Esophagus squamous epithelium (tissue), 5 donors: ENCODE measurements around the gene MVB12B. TPM values are rescaled to one million over a fixed set of nuclear protein-coding genes. Genes with fewer than 3 reads are reported as not detected.

Source experiments
- DNase-seq: peaks from one replicate; lab custom pipeline; 2025; lab: John Stamatoyannopoulos, UW
- H3K27ac ChIP-seq, 4 donors: fragments of 200-600 bp; sonication (generic); one replicate each; pipeline ENCODE4 v1.5.1; 2016 to 2019; ENCODE audit warnings: mild to moderate bottlenecking in 1 of 4
- H3K27me3 ChIP-seq, 4 donors: fragments of 200-600 bp; sonication (generic); 1 replicate in 3 of 4; 2 replicates in 1 of 4; pipeline versions ENCODE4 v1.5.1 to v1.6.0; 2017 to 2021; ENCODE audit warnings: antibody characterized with exemption in 1 of 4
- H3K36me3 ChIP-seq, 3 donors: fragments of 200-600 bp; sonication (generic); one replicate each; pipeline ENCODE4 v1.5.1; 2016 to 2019
- H3K4me1 ChIP-seq, 3 donors: fragments of 200-600 bp; sonication (generic); one replicate each; pipeline ENCODE4 v1.5.1; 2017 to 2019
- H3K4me3 ChIP-seq, 4 donors: fragments of 200-600 bp; sonication (generic); 1 replicate in 3 of 4; 2 replicates in 1 of 4; pipeline ENCODE4 v1.5.1; 2016 to 2019; ENCODE audit warnings: mild to moderate bottlenecking in 2 of 4, moderate library complexity in 1 of 4
- H3K9me3 ChIP-seq, 3 donors: fragments of 200-600 bp; sonication (generic); one replicate each; pipeline ENCODE4 v1.5.1; 2016 to 2019
- CTCF ChIP-seq, 6 experiments: fragments of 450-650 bp in 4 of 6; fragments of 200-600 bp in 2 of 6; sonication (generic) in 2 of 6; IDR thresholded peaks; one replicate each; pipeline ENCODE4 v1.5.1; 2016 to 2019; ENCODE audit warnings: antibody characterized with exemption in 6 of 6, mild to moderate bottlenecking in 4 of 6, moderate library complexity in 4 of 6
- POLR2A ChIP-seq, 4 donors: fragments of 450-650 bp; IDR thresholded peaks; one replicate each; pipeline ENCODE4 v1.6.1; 2017; ENCODE audit warnings: antibody characterized with exemption in 4 of 4, mild to moderate bottlenecking in 4 of 4, moderate library complexity in 3 of 4
- WGBS, 2 donors: methylation state at CpG; one replicate each; pipeline ENCODE4 v1.1.5; 2018; 5-methylcytosine and 5-hydroxymethylcytosine counted together
- intact Hi-C: fragments of 100-400 bp; cut with DNase I; formaldehyde crosslinking; loops from one replicate; pipeline ENCODE4 v1.15.0; 2022
- total RNA-seq, 4 donors: library from RNA; depleted of rRNA; stranded (reverse); fragments of >200 nt; gene quantifications; one replicate each; pipeline ENCODE4 v1.1.0, GENCODE V29; 2016
- donor health status: DM: yes; HTN: yes; CAD: no.

The MVB12B gene
- total RNA-seq, 4 donors from 2014 or later, result 3.2 to 13.2 (median 5.3) TPM

- peaks cover 0 to 11% (median 11%) of the 10 kb centered on the region in 3 donors for H3K9me3 ChIP-seq
- peak in 1 of 6 experiments; percentile 7 for TF ChIP-seq CTCF (IDR thresholded peaks at IDR 0.05)
- TF ChIP-seq POLR2A (IDR thresholded peaks at IDR 0.05), result no peak
- peaks cover 6 to 49% (median 14%) of the 10 kb centered on the region in 3 donors for H3K4me1 ChIP-seq
- intact Hi-C loops, result no loop called here
- WGBS, 2 donors, result 37 to 60% methylated on average over 1 to 6 of the region's 59 CpGs
- no peaks in the 10 kb centered on the region for H3K27me3 ChIP-seq
- peak overlapping the region; percentile 79 to 90 (median 85) for H3K27ac ChIP-seq
- no peak for DNase-seq
- H3K4me3 ChIP-seq, result peak overlapping the region; percentile 48 to 81 (median 62)
- H3K36me3 ChIP-seq, result no peaks in the 10 kb centered on the region
These were observed 531 bp downstream of the MVB12B start for GRCh38 chr9:126327006-126327713.

DNA sequence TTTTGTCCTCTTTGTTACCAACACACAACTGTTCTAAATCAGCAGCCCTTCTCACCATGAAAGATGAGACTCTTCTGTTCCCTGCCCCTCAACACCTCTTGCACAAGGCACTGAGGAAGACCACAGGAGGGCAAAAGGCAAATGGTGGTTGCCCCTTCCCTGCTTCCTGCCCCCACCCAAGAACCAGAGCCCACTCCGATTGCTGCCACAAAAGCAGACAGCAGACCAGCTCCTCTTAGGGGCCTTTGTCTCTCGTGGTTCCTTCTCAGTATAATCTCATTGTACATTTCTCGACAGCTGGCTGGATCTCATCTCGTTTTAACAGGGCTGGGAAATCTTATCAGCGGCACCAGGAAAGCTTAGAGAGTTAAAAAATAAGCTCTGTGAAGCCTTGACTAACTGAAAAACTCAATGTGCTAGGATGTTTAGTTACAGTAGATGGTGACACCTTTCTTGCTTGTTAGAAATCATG is 1.1 kb downstream of the MVB12B start:
- TF ChIP-seq POLR2A (IDR thresholded peaks at IDR 0.05) (no peak), CTCF (IDR thresholded peaks at IDR 0.05) (no peak)
- intact Hi-C loops, result no loop called here
- DNase-seq, result no peak
- Histone ChIP-seq H3K4me1 (peaks cover 6 to 55% (median 14%) of the 10 kb centered on the region in 3 donors), H3K4me3 (peak overlapping the region; percentile 48 to 81 (median 62)), H3K27ac (peak overlapping the region; percentile 79 to 90 (median 85)), H3K27me3 (no peaks in the 10 kb centered on the region), H3K9me3 (peaks cover 0 to 11% (median 11%) of the 10 kb centered on the region in 3 donors), H3K36me3 (no peaks in the 10 kb centered on the region)
- WGBS, 2 donors, result 52 to 60% methylated on average over 5 of the region's 5 CpGs

- Histone ChIP-seq H3K9me3 (peaks cover 0 to 11% (median 11%) of the 10 kb centered on the region in 3 donors), H3K27ac (peak overlapping the region in 3 of 4 donors; percentile 79 to 90 (median 81)), H3K4me1 (peaks cover 6 to 59% (median 14%) of the 10 kb centered on the region in 3 donors), H3K36me3 (no peaks in the 10 kb centered on the region), H3K4me3 (peak overlapping the region in 1 of 4 donors; percentile 72), H3K27me3 (no peaks in the 10 kb centered on the region)
- WGBS, 2 donors, result 68 to 71% methylated on average over 3 of the region's 3 CpGs
- intact Hi-C loops, result no loop called here
- DNase-seq, result no peak
- no peak for TF ChIP-seq POLR2A (IDR thresholded peaks at IDR 0.05)
- no peak for TF ChIP-seq CTCF (IDR thresholded peaks at IDR 0.05)
These were observed 1.8 kb downstream of the MVB12B start for GRCh38 chr9:126328407-126328806.

- H3K9me3 ChIP-seq, result peaks cover 0 to 4% (median 0%) of the 10 kb centered on the region in 3 donors
- no peak for DNase-seq
- peak overlapping the region in 2 of 4 donors; percentile 4 to 34 for H3K27ac ChIP-seq
- WGBS, 2 donors, result 62 to 83% methylated on average over 2 to 3 of the region's 10 CpGs
- H3K36me3 ChIP-seq, result no peaks in the 10 kb centered on the region
- peaks cover 6 to 71% (median 23%) of the 10 kb centered on the region in 3 donors for H3K4me1 ChIP-seq
- no peak for TF ChIP-seq POLR2A (IDR thresholded peaks at IDR 0.05)
- no peak overlapping the region for H3K4me3 ChIP-seq
- intact Hi-C loops, result no loop called here
- no peaks in the 10 kb centered on the region for H3K27me3 ChIP-seq
These were observed 3.0 kb downstream of the MVB12B start for GRCh38 chr9:126329476-126330275.

- H3K9me3 ChIP-seq, result no peaks in the 10 kb centered on the region
- TF ChIP-seq POLR2A (IDR thresholded peaks at IDR 0.05), result no peak
- TF ChIP-seq CTCF (IDR thresholded peaks at IDR 0.05), result no peak
- H3K36me3 ChIP-seq, result no peaks in the 10 kb centered on the region
- no peaks in the 10 kb centered on the region for H3K27me3 ChIP-seq
- peaks cover 12 to 80% (median 31%) of the 10 kb centered on the region in 3 donors for H3K4me1 ChIP-seq
- intact Hi-C loops, result no loop called here
- DNase-seq, result no peak
- WGBS, 2 donors, result 82 to 90% methylated on average over 4 of the region's 4 CpGs
- no peak overlapping the region for H3K4me3 ChIP-seq
- no peak overlapping the region for H3K27ac ChIP-seq
These were observed 3.9 kb downstream of the MVB12B start for GRCh38 chr9:126330536-126330935.
